ENCODE measurements around the gene IL5RA. TPM values are rescaled to one million over a fixed set of nuclear protein-coding genes. Genes with fewer than 3 reads are reported as not detected.

The IL5RA gene
- total and polyA plus RNA-seq, 11 donors: 0.03 to 1.0 (median 0.27) TPM; not detected in 5

GRCh38 chr3:3023111-3023745 lies 86.9 kb downstream of the IL5RA start:
- no peaks in the 10 kb centered on the region for H3K36me3 ChIP-seq
- peaks cover 0 to 8% (median 0%) of the 10 kb centered on the region in 9 donors for H3K27me3 ChIP-seq
- intact Hi-C loops (cut with DNase I): no loop called here
- no peak overlapping the region for H3K4me3 ChIP-seq
- H3K9me3 ChIP-seq: no peaks in the 10 kb centered on the region
- WGBS, 4 donors: 37 to 44% (median 41%) methylated on average over 7 of the region's 7 CpGs
- ATAC-seq (no peak), DNase-seq (no peak)
- H3K27ac ChIP-seq: no peak overlapping the region
- no peak for TF ChIP-seq POLR2A (IDR thresholded peaks at IDR 0.05)
- TF ChIP-seq CTCF (IDR thresholded peaks at IDR 0.05): no peak
- no peaks in the 10 kb centered on the region for H3K4me1 ChIP-seq

- H3K9me3 ChIP-seq: no peaks in the 10 kb centered on the region
- H3K27ac ChIP-seq: no peak overlapping the region
- H3K36me3 ChIP-seq: no peaks in the 10 kb centered on the region
- DNase-seq (no peak), ATAC-seq (no peak)
- TF ChIP-seq POLR2A (IDR thresholded peaks at IDR 0.05) (no peak), CTCF (IDR thresholded peaks at IDR 0.05) (no peak)
- H3K27me3 ChIP-seq: peaks cover 0 to 8% (median 0%) of the 10 kb centered on the region in 9 donors
- no peak overlapping the region for H3K4me3 ChIP-seq
- no peaks in the 10 kb centered on the region for H3K4me1 ChIP-seq
- 72 to 87% (median 84%) methylated on average over 7 of the region's 7 CpGs for WGBS, 4 donors
- intact Hi-C loops (cut with DNase I): no loop called here
Observed at GRCh38 chr3:3020209-3020608, 90.0 kb downstream of the IL5RA start.

Other genes with a start within 250 kb of the IL5RA start
- gene TRNT1, start 16.6 kb upstream of the IL5RA start, total RNA-seq: 10 to 100 TPM in 6 of 9 donors, 1 to 10 TPM in 3; 5.4 to 14.7 (median 11.1) TPM
- gene TRNT1, start 16.6 kb upstream of the IL5RA start, polyA plus RNA-seq: 10 to 100 TPM in 1 of 2 donors, 1 to 10 TPM in 1; 6.8 to 14.4 TPM
- gene CRBN, start 69.3 kb upstream of the IL5RA start, total RNA-seq: 10 to 100 TPM; 35.9 to 64.7 (median 56.0) TPM
- 10 to 100 TPM; 18.7 to 26.8 TPM for gene CRBN, start 69.3 kb upstream of the IL5RA start, polyA plus RNA-seq